Ectodermal cell (in vitro differentiated cells): ENCODE measurements around the gene ACTG2.

ENCODE experiments used
- H3K27ac ChIP-seq: 2 replicates; pipeline ENCODE4 v1.7.0; 2013; ENCODE audit warnings: mild to moderate bottlenecking, low read depth, low read length; ENCODE audit not compliant: insufficient read depth, poor library complexity, severe bottlenecking
- H3K27me3 ChIP-seq: 2 replicates; pipeline ENCODE4 v1.7.0; 2013; ENCODE audit warnings: mild to moderate bottlenecking, low read length; ENCODE audit not compliant: insufficient read depth, control insufficient read depth, poor library complexity, severe bottlenecking
- H3K36me3 ChIP-seq: one replicate; pipeline ENCODE4 v1.7.0; 2013; ENCODE audit warnings: low read length; ENCODE audit not compliant: control insufficient read depth, insufficient read depth
- H3K4me1 ChIP-seq: one replicate; pipeline ENCODE4 v1.7.0; 2013; ENCODE audit warnings: low read length; ENCODE audit not compliant: control insufficient read depth, insufficient read depth
- H3K4me3 ChIP-seq: 2 replicates; pipeline ENCODE4 v1.7.0; 2013; ENCODE audit warnings: low read depth, low read length, control low read depth; ENCODE audit not compliant: insufficient read depth
- H3K9me3 ChIP-seq: 2 replicates; pipeline ENCODE4 v1.7.0; 2013; ENCODE audit warnings: mild to moderate bottlenecking, low read length, moderate library complexity; ENCODE audit not compliant: control insufficient read depth
- WGBS, 2 experiments: methylation state at CpG; one replicate each; pipeline ENCODE4 v1.1.7; 2013; ENCODE audit warnings: missing lambda C conversion rate in 2 of 2; 5-methylcytosine and 5-hydroxymethylcytosine counted together

ACTG2 gene

DNA sequence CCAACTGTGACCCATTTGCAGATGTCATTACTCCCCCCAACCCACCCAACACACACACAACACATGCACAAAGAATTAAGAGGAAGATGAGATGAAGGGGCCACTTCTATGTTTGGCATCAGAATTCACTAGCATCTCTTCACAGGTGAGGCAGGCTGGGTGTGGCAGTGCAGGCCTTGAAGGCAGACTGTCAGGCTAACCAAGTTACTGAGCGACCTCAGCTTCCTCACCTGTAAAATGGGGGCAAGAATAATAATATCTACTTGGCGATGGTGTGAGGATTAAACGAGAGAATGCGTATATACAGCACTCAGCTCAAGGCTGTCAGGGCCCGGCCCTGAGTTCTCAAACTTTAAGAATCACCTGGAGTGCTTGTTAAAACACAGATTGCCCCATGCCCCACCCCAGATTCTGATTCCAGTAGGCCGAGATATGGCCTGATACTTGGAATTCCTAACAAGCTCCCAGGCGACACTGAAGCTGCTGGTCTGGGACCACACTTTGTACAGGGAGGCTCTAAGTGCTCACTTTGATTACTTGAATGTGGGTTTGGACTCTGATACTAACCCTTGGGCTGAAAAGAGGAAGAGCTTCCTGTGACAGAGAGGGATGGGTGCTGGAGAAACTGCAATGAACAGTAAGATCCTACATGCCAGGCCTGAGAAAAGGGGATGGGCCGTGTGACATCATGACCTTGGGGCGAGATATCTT, 1.1 kb downstream of the ACTG2 start:
- peaks cover 4% of the 10 kb centered on the region for H3K4me1 ChIP-seq
- no peaks in the 10 kb centered on the region for H3K36me3 ChIP-seq
- no peak overlapping the region for H3K4me3 ChIP-seq
- no peaks in the 10 kb centered on the region for H3K9me3 ChIP-seq
- no peaks in the 10 kb centered on the region for H3K27me3 ChIP-seq
- H3K27ac ChIP-seq, result no peak overlapping the region
- WGBS, 2 experiments, result 93 to 97% methylated on average over 9 of the region's 9 CpGs

DNA sequence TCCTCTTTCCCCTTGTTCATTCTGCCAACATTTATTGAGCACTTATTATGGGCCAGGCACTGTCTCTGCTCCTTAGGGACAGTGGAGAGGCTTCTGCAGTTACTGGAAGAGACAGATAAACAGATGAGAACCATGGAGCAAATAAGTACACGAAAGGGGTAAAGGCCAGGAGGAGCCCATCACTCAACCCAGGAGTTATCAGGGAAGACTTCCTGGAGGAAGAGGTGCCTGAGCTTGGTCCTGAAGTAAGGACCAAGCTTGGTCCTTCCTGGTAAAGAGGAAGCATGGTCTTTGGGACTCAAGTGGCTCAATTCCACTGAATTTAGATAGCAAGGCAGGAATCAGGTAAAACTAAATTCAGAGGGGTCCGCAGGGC, 1.7 kb downstream of the ACTG2 start:
- Histone ChIP-seq H3K27ac (no peak overlapping the region), H3K4me1 (peaks cover 4% of the 10 kb centered on the region), H3K9me3 (no peaks in the 10 kb centered on the region), H3K4me3 (no peak overlapping the region), H3K27me3 (no peaks in the 10 kb centered on the region), H3K36me3 (no peaks in the 10 kb centered on the region)
- 92 to 96% methylated on average over 2 of the region's 2 CpGs for WGBS, 2 experiments

DNA sequence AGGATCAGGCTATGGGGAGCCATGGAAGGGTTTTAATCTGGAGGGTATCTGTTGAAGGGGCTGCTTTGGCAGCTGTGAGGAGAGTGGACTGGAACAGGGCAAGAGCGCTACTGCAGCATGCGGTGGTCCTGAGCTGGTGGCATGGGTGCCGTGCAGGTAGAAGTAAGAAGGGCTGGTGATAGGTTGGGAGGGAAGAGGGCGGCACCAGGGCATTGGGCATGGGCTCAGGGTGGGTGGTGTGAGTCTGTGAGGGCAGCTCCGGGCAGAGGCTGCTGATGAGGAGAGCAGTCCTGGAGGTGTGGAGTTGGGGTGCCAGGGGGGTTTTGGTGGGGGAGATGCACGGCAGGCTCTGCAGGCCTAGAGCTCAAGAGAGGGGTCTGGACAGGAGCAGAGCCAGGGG, 2.1 kb downstream of the ACTG2 start:
- WGBS, 2 experiments, result 94 to 96% methylated on average over 6 of the region's 6 CpGs
- no peak overlapping the region for H3K4me3 ChIP-seq
- no peaks in the 10 kb centered on the region for H3K27me3 ChIP-seq
- H3K4me1 ChIP-seq, result peaks cover 4% of the 10 kb centered on the region
- no peak overlapping the region for H3K27ac ChIP-seq
- H3K9me3 ChIP-seq, result no peaks in the 10 kb centered on the region
- H3K36me3 ChIP-seq, result no peaks in the 10 kb centered on the region

DNA sequence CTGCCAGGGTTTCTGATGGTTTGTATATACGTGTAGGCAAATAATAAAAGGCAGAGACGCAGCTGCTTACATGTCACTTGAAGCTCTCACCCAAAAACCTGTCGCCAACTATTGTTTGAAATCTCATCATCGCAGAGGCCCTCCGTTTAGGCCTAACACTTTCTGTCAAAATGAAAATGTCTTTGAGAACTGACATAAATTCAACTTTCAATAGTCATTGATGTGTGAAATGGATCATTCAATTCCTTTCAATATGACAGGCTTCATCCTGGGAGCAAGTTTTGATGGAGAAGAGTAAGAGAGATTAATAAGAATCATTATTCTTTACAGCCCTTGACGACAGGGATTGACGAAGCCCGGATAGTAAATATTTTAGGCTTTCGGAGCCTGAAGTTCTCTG, 2.7 kb downstream of the ACTG2 start:
- H3K27ac ChIP-seq, result no peak overlapping the region
- H3K27me3 ChIP-seq, result no peaks in the 10 kb centered on the region
- WGBS, 2 experiments, result 84 to 93% methylated on average over 5 to 9 of the region's 9 CpGs
- H3K4me3 ChIP-seq, result no peak overlapping the region
- H3K9me3 ChIP-seq, result no peaks in the 10 kb centered on the region
- H3K4me1 ChIP-seq, result peaks cover 4% of the 10 kb centered on the region
- H3K36me3 ChIP-seq, result no peaks in the 10 kb centered on the region

DNA sequence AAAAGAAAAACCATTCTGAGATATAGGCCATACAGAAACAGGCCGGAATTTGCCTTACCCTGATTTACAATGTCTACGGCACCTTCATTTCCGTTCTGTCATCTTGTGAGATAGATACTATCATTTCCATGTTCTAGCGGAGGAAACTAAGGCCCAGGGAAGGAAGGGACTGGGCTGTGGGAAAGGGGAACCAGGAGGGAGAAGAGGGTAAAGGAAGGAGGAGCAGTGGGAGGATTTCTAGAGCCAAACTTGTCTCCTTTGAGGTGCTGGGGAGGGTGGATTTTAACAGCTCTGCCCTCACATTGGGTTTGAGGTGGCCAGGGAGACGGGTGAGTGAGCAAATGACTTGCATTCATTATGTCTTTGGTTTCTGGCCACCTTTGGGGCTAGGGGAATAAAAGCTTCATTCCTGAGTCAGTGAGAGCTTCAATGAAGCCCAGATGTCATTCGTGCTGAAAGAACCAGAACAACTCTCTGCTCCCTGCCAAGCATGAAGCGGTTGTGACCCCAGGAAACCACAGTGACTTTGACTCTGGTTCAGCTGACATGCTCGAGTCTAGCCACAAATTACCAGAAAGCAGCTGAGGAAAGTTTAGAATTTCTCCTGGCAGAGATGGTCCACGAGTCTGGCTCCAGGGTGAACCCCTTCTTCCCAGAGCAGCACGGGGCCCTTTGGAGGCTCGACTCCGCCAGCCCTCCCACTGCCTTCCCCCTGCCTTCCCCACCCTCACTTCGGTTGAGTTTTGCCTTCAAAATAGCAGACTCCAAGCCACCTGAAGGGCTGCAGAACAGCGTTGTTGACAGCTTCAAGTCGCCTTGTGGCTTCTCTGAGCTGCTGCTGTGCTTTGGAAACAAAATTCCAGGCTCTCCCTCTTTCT, 3.8 kb downstream of the ACTG2 start:
- Histone ChIP-seq H3K4me1 (peaks cover 4% of the 10 kb centered on the region), H3K4me3 (no peak overlapping the region), H3K9me3 (no peaks in the 10 kb centered on the region), H3K36me3 (no peaks in the 10 kb centered on the region), H3K27ac (no peak overlapping the region), H3K27me3 (no peaks in the 10 kb centered on the region)
- 71 to 74% methylated on average over 15 of the region's 15 CpGs for WGBS, 2 experiments

DNA sequence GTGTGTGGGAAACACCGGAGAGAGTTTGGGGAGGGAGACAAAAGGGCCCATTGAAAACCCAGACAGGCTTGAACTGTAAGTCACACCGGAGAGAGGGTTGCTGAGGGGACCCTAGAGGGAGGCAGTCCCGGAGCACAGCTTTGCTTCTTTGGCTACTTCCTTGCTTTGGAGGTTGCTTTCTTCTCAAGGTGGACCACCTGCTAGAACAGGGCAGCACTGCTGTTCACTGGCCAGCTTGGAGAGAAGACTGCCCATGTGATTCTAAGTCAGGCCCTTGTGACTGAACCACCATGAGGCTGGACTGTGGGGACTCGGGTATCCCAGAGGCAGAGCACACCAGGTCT, 4.4 kb downstream of the ACTG2 start:
- Histone ChIP-seq H3K36me3 (no peaks in the 10 kb centered on the region), H3K4me1 (peaks cover 4% of the 10 kb centered on the region), H3K27me3 (peaks cover 2% of the 10 kb centered on the region), H3K4me3 (no peak overlapping the region), H3K9me3 (no peaks in the 10 kb centered on the region), H3K27ac (no peak overlapping the region)
- 48 to 56% methylated on average over 4 of the region's 4 CpGs for WGBS, 2 experiments

DNA sequence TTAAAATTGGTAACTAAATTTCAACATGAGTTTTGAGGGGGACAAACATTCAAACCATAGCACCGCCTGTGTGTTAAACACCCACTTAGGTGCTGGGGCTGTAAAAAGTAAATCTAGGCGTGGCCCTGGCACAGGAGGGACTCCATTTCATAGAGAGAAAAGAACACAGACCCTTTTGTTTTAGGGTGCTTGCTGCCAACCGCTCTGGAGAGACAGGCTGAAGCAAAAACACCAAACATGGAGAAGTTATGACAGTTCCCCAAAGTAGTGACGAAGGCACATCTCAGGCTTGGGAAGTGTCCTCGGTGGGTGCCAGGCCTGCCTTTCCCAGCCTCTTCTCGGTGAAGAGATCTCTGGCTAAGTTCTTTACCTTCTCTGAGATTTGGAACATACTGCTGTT, 5.1 kb downstream of the ACTG2 start:
- Histone ChIP-seq H3K27ac (no peak overlapping the region), H3K36me3 (no peaks in the 10 kb centered on the region), H3K4me3 (no peak overlapping the region), H3K27me3 (peaks cover 3% of the 10 kb centered on the region), H3K4me1 (peaks cover 4% of the 10 kb centered on the region), H3K9me3 (no peaks in the 10 kb centered on the region)
- 77 to 78% methylated on average over 6 of the region's 6 CpGs for WGBS, 2 experiments

DNA sequence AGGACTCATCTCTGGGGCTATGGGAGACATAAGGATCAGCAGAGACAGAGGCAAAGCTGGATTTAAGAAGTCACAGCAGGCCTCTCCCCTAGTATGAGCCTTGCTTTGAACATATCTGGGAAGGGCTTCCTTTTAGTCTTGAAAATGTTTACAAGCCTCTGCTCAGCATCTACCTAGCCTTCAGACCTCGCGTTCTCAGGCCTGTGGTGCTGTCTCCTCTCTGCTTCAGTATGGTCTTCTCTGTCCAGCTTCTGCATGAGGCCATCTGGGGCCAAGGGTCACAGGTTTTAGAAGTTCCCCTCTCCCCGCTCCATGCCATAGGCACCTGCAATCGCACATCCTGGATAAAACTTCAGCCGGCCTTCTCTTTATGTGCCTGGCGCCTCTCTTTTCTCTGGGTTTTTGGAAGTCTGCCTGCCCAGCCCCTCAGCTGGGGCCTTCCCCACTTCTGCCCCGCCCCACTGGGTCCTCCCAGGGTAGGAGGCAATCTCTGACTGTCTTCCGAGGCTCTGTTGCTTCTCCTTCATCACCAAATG, 7.1 kb downstream of the ACTG2 start:
- 93% methylated on average over 8 of the region's 8 CpGs for WGBS, 2 experiments
- Histone ChIP-seq H3K36me3 (no peaks in the 10 kb centered on the region), H3K27ac (no peak overlapping the region)

DNA sequence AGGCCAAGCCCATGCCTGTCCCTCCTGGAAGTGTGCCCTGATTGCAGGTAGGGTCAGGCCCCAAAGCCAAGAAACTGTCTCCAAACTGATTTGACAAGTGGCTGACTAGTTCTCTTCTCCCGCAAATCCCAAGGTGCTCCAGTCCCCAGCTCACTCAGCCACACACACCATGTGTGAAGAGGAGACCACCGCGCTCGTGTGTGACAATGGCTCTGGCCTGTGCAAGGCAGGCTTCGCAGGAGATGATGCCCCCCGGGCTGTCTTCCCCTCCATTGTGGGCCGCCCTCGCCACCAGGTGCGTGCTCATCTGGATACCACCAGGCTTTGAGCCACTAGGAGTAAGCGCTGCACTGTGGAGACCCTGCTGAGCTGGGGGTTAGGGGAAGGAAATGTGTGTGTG, 8.3 kb downstream of the ACTG2 start:
- H3K9me3 ChIP-seq, result no peaks in the 10 kb centered on the region
- 81 to 93% methylated on average over 9 to 10 of the region's 10 CpGs for WGBS, 2 experiments
- no peaks in the 10 kb centered on the region for H3K36me3 ChIP-seq
- H3K4me3 ChIP-seq, result no peak overlapping the region
- H3K27me3 ChIP-seq, result peaks cover 3% of the 10 kb centered on the region
- no peak overlapping the region for H3K27ac ChIP-seq
- peaks cover 4% of the 10 kb centered on the region for H3K4me1 ChIP-seq

More for the DNA sequence above, 7.1 kb downstream of the ACTG2 start:
- Histone ChIP-seq H3K4me3 (no peak overlapping the region), H3K4me1 (peaks cover 4% of the 10 kb centered on the region), H3K27me3 (peaks cover 3% of the 10 kb centered on the region), H3K9me3 (no peaks in the 10 kb centered on the region)

DNA sequence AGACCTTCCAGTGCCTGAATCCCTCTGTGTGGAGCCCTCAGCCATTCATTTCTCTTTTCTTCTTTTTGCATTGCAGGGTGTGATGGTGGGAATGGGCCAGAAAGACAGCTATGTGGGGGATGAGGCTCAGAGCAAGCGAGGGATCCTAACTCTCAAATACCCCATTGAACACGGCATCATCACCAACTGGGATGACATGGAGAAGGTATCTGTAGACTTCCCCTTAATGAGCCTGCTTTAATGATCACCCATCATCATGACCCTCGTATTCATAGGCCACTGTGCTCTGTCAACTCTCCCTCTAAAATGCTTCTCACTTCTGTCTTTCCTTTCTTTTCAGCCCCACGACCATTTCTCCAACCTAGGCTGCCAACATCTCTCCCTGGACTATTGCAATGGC, 9.5 kb downstream of the ACTG2 start:
- Histone ChIP-seq H3K4me3 (no peak overlapping the region), H3K36me3 (no peaks in the 10 kb centered on the region), H3K27me3 (peaks cover 3% of the 10 kb centered on the region), H3K27ac (no peak overlapping the region), H3K9me3 (no peaks in the 10 kb centered on the region), H3K4me1 (no peaks in the 10 kb centered on the region)
- 86 to 91% methylated on average over 4 of the region's 4 CpGs for WGBS, 2 experiments
